Natural killer cell (primary cell): ENCODE measurements around the gene SLC9A1. TPM values are rescaled to one million over a fixed set of nuclear protein-coding genes. Genes with fewer than 3 reads are reported as not detected.

Source experiments
- ATAC-seq, 3 donors: fragments of 150-1000 bp in 2 of 3; fragments of 200-7000 bp in 1 of 3; cut with Tn5 transposase; 1 replicate in 1 of 3; 2 replicates in 2 of 3; pipeline ENCODE4 v1.10.0; 2021; ENCODE audit warnings: mild to moderate bottlenecking in 2 of 3, moderate library complexity in 2 of 3
- DNase-seq, 2 donors: peaks; one replicate each; pipeline versions ENCODE4 v3.0.0 to v3.0.0-alpha.2; 2013 to 2021; ENCODE audit warnings: mixed read lengths in 1 of 2
- H3K27ac ChIP-seq: one replicate; pipeline ENCODE4 v1.5.1; 2013; ENCODE audit warnings: mild to moderate bottlenecking, low read length
- H3K27me3 ChIP-seq: one replicate; pipeline ENCODE4 v1.6.1; 2013; ENCODE audit warnings: low read length; ENCODE audit not compliant: control insufficient read depth, insufficient read depth
- H3K36me3 ChIP-seq: one replicate; pipeline ENCODE4 v1.6.1; 2013; ENCODE audit warnings: low read length; ENCODE audit not compliant: control insufficient read depth, insufficient read depth
- H3K4me1 ChIP-seq: one replicate; pipeline ENCODE4 v1.6.1; 2013; ENCODE audit warnings: low read length; ENCODE audit not compliant: control insufficient read depth, insufficient read depth
- H3K4me3 ChIP-seq: one replicate; pipeline ENCODE4 v1.5.1; 2013; ENCODE audit warnings: low read length
- H3K9me3 ChIP-seq: one replicate; pipeline ENCODE4 v1.6.1; 2013; ENCODE audit warnings: low read length; ENCODE audit not compliant: control insufficient read depth, insufficient read depth
- H3K27ac Mint-ChIP-seq, 2 donors: one replicate each; pipeline ENCODE4 v1.8.0; 2022; ENCODE audit warnings: mild to moderate bottlenecking in 2 of 2, mixed read lengths in 2 of 2, moderate library complexity in 1 of 2
- H3K27me3 Mint-ChIP-seq, 2 donors: one replicate each; pipeline ENCODE4 v1.8.0; 2022; ENCODE audit warnings: low read depth in 2 of 2, mixed read lengths in 2 of 2
- H3K36me3 Mint-ChIP-seq: one replicate; pipeline ENCODE4 v1.8.0; 2022; ENCODE audit warnings: mixed read lengths
- H3K4me1 Mint-ChIP-seq, 2 donors: one replicate each; pipeline ENCODE4 v1.8.0; 2022; ENCODE audit warnings: mixed read lengths in 2 of 2
- H3K4me3 Mint-ChIP-seq: one replicate; pipeline ENCODE4 v1.8.0; 2022; ENCODE audit warnings: mild to moderate bottlenecking, moderate library complexity, mixed read lengths
- H3K9me3 Mint-ChIP-seq, 2 donors: one replicate each; pipeline ENCODE4 v1.8.0; 2022; ENCODE audit warnings: mixed read lengths in 2 of 2
- CTCF ChIP-seq: fragments of 200-600 bp; IDR thresholded peaks from one replicate; pipeline ENCODE4 v1.8.0; 2022; ENCODE audit warnings: antibody characterized with exemption
- WGBS: methylation state at CpG from one replicate; pipeline ENCODE4 v1.1.7; 2013; ENCODE audit warnings: missing lambda C conversion rate; ENCODE audit not compliant: insufficient coverage; 5-methylcytosine and 5-hydroxymethylcytosine counted together
- intact Hi-C: fragments of 100-400 bp; cut with micrococcal nuclease; formaldehyde crosslinking; loops from one replicate; pipeline ENCODE4 v1.14.2; 2022
- total RNA-seq, 4 donors: library from RNA; stranded (reverse); fragments of 120-200 nt in 1 of 4; gene quantifications; one replicate each; pipeline versions ENCODE4 v1.2.3 to v1.2.4, GENCODE V29; 2013 to 2022

SLC9A1 gene
- total RNA-seq, 3 donors from 2014 or later (not counting 1 experiment from before 2014, with no cell fraction given) = 26.5 to 37.4 (median 29.4) TPM

GRCh38 chr1:27052527-27052926 lies 102.4 kb downstream of the SLC9A1 start:
- H3K9me3 Mint-ChIP-seq = no peaks in the 10 kb centered on the region
- no peak overlapping the region for H3K4me3 Mint-ChIP-seq
- ATAC-seq = no peak
- Histone ChIP-seq H3K4me1 (no peaks in the 10 kb centered on the region), H3K27ac (no peak overlapping the region), H3K4me3 (no peak overlapping the region), H3K9me3 (no peaks in the 10 kb centered on the region), H3K27me3 (no peaks in the 10 kb centered on the region), H3K36me3 (no peaks in the 10 kb centered on the region)
- 96% methylated on average over 5 of the region's 5 CpGs for WGBS
- H3K27ac Mint-ChIP-seq = no peak overlapping the region
- H3K27me3 Mint-ChIP-seq = no peaks in the 10 kb centered on the region
- no peak for DNase-seq
- no peaks in the 10 kb centered on the region for H3K4me1 Mint-ChIP-seq
- H3K36me3 Mint-ChIP-seq = no peaks in the 10 kb centered on the region
- intact Hi-C loops = no loop called here
- no peak for TF ChIP-seq CTCF

- 54% methylated on average over 2 of the region's 3 CpGs for WGBS
- Mint-ChIP-seq H3K36me3 (no peaks in the 10 kb centered on the region), H3K27me3 (peaks cover 0 to 4% of the 10 kb centered on the region in 2 donors), H3K27ac (no peak overlapping the region), H3K4me1 (peaks cover 6% of the 10 kb centered on the region in 2 donors), H3K4me3 (no peak overlapping the region), H3K9me3 (no peaks in the 10 kb centered on the region)
- ATAC-seq (no peak), DNase-seq (no peak)
- no peak overlapping the region for H3K4me3 ChIP-seq
- no peak overlapping the region for H3K27ac ChIP-seq
- no peaks in the 10 kb centered on the region for H3K36me3 ChIP-seq
- H3K4me1 ChIP-seq = peaks cover 11% of the 10 kb centered on the region
- no peak for TF ChIP-seq CTCF
- no peaks in the 10 kb centered on the region for H3K9me3 ChIP-seq
- no peaks in the 10 kb centered on the region for H3K27me3 ChIP-seq
- intact Hi-C loops = no loop called here
Observed at GRCh38 chr1:27049607-27050006, 105.3 kb downstream of the SLC9A1 start.

- Mint-ChIP-seq H3K4me1 (peaks cover 10 to 11% of the 10 kb centered on the region in 2 donors), H3K27ac (no peak overlapping the region), H3K36me3 (no peaks in the 10 kb centered on the region), H3K27me3 (peaks cover 0 to 4% of the 10 kb centered on the region in 2 donors), H3K4me3 (no peak overlapping the region), H3K9me3 (no peaks in the 10 kb centered on the region)
- H3K27me3 ChIP-seq = no peaks in the 10 kb centered on the region
- no peaks in the 10 kb centered on the region for H3K9me3 ChIP-seq
- ATAC-seq (no peak), DNase-seq (no peak)
- no peak overlapping the region for H3K27ac ChIP-seq
- no peaks in the 10 kb centered on the region for H3K36me3 ChIP-seq
- H3K4me1 ChIP-seq = peaks cover 14% of the 10 kb centered on the region
- TF ChIP-seq CTCF = no peak
- no peak overlapping the region for H3K4me3 ChIP-seq
- intact Hi-C loops = no loop called here
- 81% methylated on average over 2 of the region's 2 CpGs for WGBS
Observed at GRCh38 chr1:27049100-27049499, 105.8 kb downstream of the SLC9A1 start.

Other genes with a start within 250 kb of the SLC9A1 start
- not detected for gene NR0B2, start 241.2 kb downstream of the SLC9A1 start, total RNA-seq
- 10 to 100 TPM; 43.6 to 46.6 (median 43.7) TPM for gene NUDC, start 233.4 kb downstream of the SLC9A1 start, total RNA-seq
- under 1 TPM in 2 of 3 donors, not detected in 1; 0.20 to 0.52 TPM for gene KDF1, start 194.7 kb downstream of the SLC9A1 start, total RNA-seq
- gene TRNP1, start 161.4 kb downstream of the SLC9A1 start, total RNA-seq = 1 to 10 TPM in 1 of 3 donors, under 1 TPM in 2; 0.18 to 3.0 (median 0.95) TPM
- gene TENT5B, start 142.3 kb downstream of the SLC9A1 start, total RNA-seq = under 1 TPM in 1 of 3 donors, not detected in 2; 0.40 TPM
- gene WDTC1, start 79.5 kb upstream of the SLC9A1 start, total RNA-seq = 10 to 100 TPM; 68.9 to 82.0 (median 81.7) TPM
- gene TMEM222, start 167.0 kb upstream of the SLC9A1 start, total RNA-seq = 10 to 100 TPM; 34.9 to 41.2 (median 37.3) TPM
- 100 to 1,000 TPM; 244 to 312 (median 273) TPM for gene SYTL1, start 186.9 kb upstream of the SLC9A1 start, total RNA-seq
- 10 to 100 TPM in 2 of 3 donors, 1 to 10 TPM in 1; 8.2 to 15.1 (median 12.1) TPM for gene MAP3K6, start 211.8 kb upstream of the SLC9A1 start, total RNA-seq
- gene FCN3, start 219.7 kb upstream of the SLC9A1 start, total RNA-seq = not detected
- under 1 TPM in 1 of 3 donors, not detected in 2; 0.40 TPM for gene CD164L2, start 228.2 kb upstream of the SLC9A1 start, total RNA-seq
- gene GPR3, start 237.5 kb upstream of the SLC9A1 start, total RNA-seq = under 1 TPM; 0.39 to 0.87 (median 0.60) TPM